GM12892 (cell line): Measurements from ENCODE around the gene AQP3.
A peak's percentile ranks its signal among the peaks of the same experiment; 100 is the strongest.

Source experiments
- DNase-seq: peaks from one replicate; pipeline ENCODE4 v3.0.0; 2011; ENCODE audit not compliant: insufficient read length
- FAIRE-seq: peaks from 2 replicates; lab custom pipeline; 2011; peaks lifted over from hg19 to GRCh38; lab: Jason Lieb, UNC
- POLR2A ChIP-seq: IDR thresholded peaks from 2 replicates; pipeline ENCODE4 v1.6.1; 2011; ENCODE audit warnings: low read depth, low read length, control low read depth
- POLR2AphosphoS5 ChIP-seq: IDR thresholded peaks from 2 replicates; pipeline ENCODE4 v1.6.1; 2011; ENCODE audit warnings: low read depth, low read length, control low read depth
- TAF1 ChIP-seq: IDR thresholded peaks from 2 replicates; pipeline ENCODE4 v1.6.1; 2011; ENCODE audit warnings: low read depth, mild to moderate bottlenecking, control low read depth, low read length, borderline replicate concordance

AQP3 gene

GRCh38 chr9:33446240-33446945, 1.0 kb downstream of the AQP3 start:
- DNase-seq, result peak; percentile 64
- TF ChIP-seq TAF1, result no peak
- TF ChIP-seq POLR2AphosphoS5, result no peak
- TF ChIP-seq POLR2A, result no peak
- FAIRE-seq, result peak; percentile 98

GRCh38 chr9:33445389-33446239, 1.8 kb downstream of the AQP3 start:
- TF ChIP-seq POLR2A (no peak), TAF1 (no peak), POLR2AphosphoS5 (no peak)
- no peak for DNase-seq
- FAIRE-seq, result peak; percentile 14

DNA sequence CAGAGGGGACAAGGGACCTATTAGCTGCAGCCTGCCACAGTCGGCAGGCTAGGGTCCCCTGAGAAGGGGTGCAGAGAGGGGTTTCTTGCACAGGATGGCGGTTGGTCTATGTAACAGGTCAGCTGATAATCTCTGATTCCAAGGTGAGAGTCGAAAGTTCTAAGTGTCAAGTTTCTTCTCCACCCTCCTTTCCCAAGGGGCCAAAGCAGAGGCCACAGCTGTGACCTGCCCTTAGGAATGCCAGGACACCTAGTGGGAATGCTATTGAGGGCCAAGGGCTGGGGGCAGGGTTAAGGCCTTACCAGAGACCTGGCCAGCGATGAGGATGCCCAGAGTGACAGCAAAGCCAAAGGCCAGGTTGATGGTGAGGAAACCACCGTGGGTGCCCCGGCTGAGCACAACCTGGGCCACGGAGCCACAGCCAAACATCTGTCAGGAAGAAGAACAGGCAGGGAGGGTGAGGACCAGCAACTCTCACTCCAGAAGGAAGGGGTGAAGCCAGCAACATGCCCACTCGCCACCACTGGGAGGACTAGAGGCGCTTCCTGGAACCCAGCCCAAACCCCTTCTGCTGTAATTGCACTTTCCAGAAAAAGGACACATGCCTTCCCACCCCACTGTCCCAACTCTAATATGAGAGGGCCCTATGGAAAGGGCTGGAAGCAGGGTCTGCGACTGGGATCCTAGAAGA, 3.8 kb downstream of the AQP3 start:
- no peak for FAIRE-seq
- TF ChIP-seq POLR2A, result no peak
- TF ChIP-seq POLR2AphosphoS5, result no peak
- no peak for TF ChIP-seq TAF1
- no peak for DNase-seq

- DNase-seq (no peak), FAIRE-seq (no peak)
- no peak for TF ChIP-seq POLR2AphosphoS5
- TF ChIP-seq POLR2A, result no peak
- no peak for TF ChIP-seq TAF1
Observed at GRCh38 chr9:33443047-33443446, 4.3 kb downstream of the AQP3 start.

GRCh38 chr9:33442125-33442524, 5.3 kb downstream of the AQP3 start:
- no peak for TF ChIP-seq POLR2AphosphoS5
- TF ChIP-seq TAF1, result no peak
- TF ChIP-seq POLR2A, result no peak
- DNase-seq (no peak), FAIRE-seq (no peak)

GRCh38 chr9:33440609-33441008, 6.8 kb downstream of the AQP3 start:
- no peak for FAIRE-seq
- DNase-seq, result no peak
- TF ChIP-seq POLR2A (no peak), POLR2AphosphoS5 (no peak)

DNA sequence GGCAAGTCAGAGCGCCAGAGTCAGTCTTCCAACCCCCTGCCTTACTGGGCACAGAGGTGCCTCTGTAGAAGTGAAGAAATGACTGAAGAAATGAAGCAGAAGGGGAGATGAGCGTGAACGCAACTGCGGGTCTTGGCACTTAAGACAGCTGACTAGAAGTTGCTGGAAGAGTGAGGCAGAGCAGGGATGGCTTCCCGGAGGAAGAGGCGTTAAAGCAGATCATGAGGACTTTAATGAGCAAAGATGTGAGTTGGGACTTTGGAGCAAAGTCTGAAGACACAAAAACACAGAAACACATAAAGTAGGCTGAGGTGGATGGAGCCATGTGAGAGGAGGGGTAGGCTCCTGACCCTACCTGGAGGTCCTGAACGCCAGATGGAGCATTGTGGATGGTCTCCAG, 7.2 kb downstream of the AQP3 start:
- FAIRE-seq (no peak), DNase-seq (no peak)
- no peak for TF ChIP-seq POLR2AphosphoS5
- TF ChIP-seq POLR2A, result no peak
- TF ChIP-seq TAF1, result no peak

GRCh38 chr9:33439731-33440130, 7.7 kb downstream of the AQP3 start:
- no peak for TF ChIP-seq POLR2A
- TF ChIP-seq TAF1, result no peak
- no peak for TF ChIP-seq POLR2AphosphoS5
- DNase-seq (no peak), FAIRE-seq (no peak)

DNA sequence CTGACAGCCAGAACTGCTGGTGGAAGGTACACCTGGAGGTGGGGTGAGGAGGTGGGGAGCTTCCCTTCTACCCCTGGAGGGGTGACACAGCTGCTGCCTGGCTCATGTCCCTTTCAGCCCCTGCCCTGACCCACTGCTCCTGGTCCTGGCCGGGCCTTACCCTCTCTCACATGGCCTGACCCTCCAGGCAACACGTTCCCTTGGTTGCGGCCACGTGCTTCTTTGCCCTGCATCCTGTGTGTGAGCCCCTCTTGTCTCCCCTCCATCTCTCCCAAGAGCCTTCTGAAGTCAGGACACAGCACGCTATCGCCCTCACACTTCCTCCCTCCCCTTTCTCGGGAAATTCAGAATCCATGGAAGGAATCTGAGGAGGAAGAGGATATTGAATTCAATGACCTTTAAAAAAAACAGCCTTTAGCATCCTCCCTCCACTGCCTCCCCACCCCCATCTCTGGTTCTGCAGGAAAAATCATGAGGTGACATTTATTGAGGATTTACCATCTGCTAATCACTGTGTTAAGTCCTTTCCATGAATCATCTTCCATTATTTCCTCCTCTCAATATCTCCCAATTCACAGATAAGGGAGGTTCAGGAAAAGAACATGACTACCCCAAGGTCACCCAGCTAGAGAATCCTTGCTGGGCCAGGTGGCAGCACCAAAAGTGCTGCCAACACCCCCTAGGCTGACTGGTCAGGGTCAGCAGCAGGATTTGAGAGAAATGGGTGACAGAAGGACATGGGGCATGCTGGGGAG, 8.3 kb downstream of the AQP3 start:
- TF ChIP-seq POLR2AphosphoS5 (no peak), POLR2A (no peak), TAF1 (no peak)
- FAIRE-seq, result no peak
- no peak for DNase-seq

DNA sequence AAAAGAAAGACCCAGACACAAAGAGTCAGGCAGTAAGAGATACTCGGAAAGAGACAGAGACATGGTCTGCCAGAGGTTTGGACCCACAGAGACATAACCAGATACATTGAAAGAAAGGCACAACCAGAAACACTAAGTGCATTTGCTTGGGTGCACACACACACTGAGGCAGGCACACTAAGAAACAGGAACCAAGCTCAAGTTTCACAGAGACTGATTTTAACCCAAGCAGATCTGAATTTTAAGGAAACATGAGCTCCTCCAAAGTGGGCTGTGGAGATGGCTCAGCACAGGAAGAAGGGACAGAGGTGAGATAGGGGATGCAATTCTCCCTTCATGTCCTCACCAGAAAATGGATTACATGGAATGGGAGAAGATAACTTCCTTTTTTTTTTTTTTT, 9.5 kb downstream of the AQP3 start:
- FAIRE-seq, result no peak
- TF ChIP-seq TAF1 (no peak), POLR2A (no peak), POLR2AphosphoS5 (no peak)
- DNase-seq, result no peak

DNA sequence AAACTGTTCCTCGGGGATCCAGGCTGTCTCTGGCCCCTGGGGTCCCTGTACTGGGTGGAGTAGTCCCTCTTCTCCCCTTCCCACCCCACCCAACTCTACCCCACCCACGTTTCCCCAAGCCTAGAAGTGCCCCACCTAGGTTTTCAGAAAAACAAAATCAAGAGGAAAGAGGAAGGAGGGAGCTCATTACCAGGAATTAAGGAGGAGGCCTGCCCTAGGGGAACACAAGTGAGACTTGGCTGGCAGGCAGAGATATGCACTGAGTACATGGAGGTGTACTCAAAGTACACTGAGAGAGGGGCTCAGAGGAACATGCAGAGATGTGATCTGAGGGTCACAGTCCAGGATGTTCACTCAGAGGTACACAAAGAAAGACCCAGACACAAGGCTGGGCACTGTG, 10.2 kb downstream of the AQP3 start:
- FAIRE-seq (no peak), DNase-seq (no peak)
- TF ChIP-seq TAF1 (no peak), POLR2A (no peak), POLR2AphosphoS5 (no peak)
